HepG2 (cell line): ENCODE results near the gene SMTN. TPM values are rescaled to one million over a fixed set of nuclear protein-coding genes. Genes with fewer than 3 reads are reported as not detected.

Experiments
- ATAC-seq: fragments of 200-7000 bp; cut with Tn5 transposase; 3 replicates; pipeline ENCODE4 v1.9.1; 2020; ENCODE audit warnings: mild to moderate bottlenecking, moderate library complexity
- BruUV-seq: library from RNA; stranded (reverse); fragments of 400-500 nt; replicated peaks from 2 replicates; lab custom pipeline; 2021; lab: Mats Ljungman, UMichigan
- CTCF ChIA-PET: fragments of 300-600 bp; formaldehyde crosslinking; extraction: SDS; loops from one replicate; lab custom pipeline; 2021; ENCODE audit warnings: low total read pairs, inconsistent platforms, low intra/inter-chr PET ratio; lab: Yijun Ruan, JAX
- POLR2A ChIA-PET: fragments of 350-600 bp; sonication (Branson Sonifier 250); formaldehyde crosslinking; loops from one replicate; lab custom pipeline; 2020; ENCODE audit warnings: antibody characterized with exemption, inconsistent platforms; lab: Yijun Ruan, JAX
- DNase-seq: peaks from one replicate; pipeline ENCODE4 v3.0.0-alpha.2; 2015; ENCODE audit warnings: low spot score
- FAIRE-seq: peaks from 3 replicates; lab custom pipeline; 2011; peaks lifted over from hg19 to GRCh38; lab: Jason Lieb, UNC
- H2AFZ ChIP-seq: one replicate; pipeline ENCODE4 v1.6.1; 2011; ENCODE audit warnings: low read length, inconsistent platforms
- H3K27ac ChIP-seq: fragments of 300-600 bp; 3 replicates; pipeline ENCODE4 v1.8.0; 2011; ENCODE audit warnings: mixed run types, mild to moderate bottlenecking, mixed read lengths, low read length, inconsistent platforms; ENCODE audit not compliant: insufficient read depth; ENCODE audit errors: extremely low read length
- H3K27me3 ChIP-seq, 2 experiments: fragments of 200-600 bp in 1 of 2; 2 replicates in 1 of 2; 3 replicates in 1 of 2; pipeline versions ENCODE4 v1.6.0 to v1.8.0; 2011; ENCODE audit warnings: low read length in 2 of 2, mild to moderate bottlenecking in 2 of 2, moderate library complexity in 2 of 2, inconsistent platforms in 1 of 2; ENCODE audit not compliant: insufficient read depth in 2 of 2, control insufficient read depth in 1 of 2
- H3K36me3 ChIP-seq, 2 experiments: fragments of 200-600 bp in 1 of 2; replicated peaks in 1 of 2; 2 replicates in 1 of 2; 3 replicates in 1 of 2; pipeline versions ENCODE4 v1.5.1 to v1.8.0; 2011; ENCODE audit warnings: low read length in 2 of 2, inconsistent platforms in 1 of 2; ENCODE audit not compliant: insufficient read depth in 2 of 2, control insufficient read depth in 1 of 2
- H3K4me1 ChIP-seq: 2 replicates; pipeline ENCODE4 v1.5.1; 2012; ENCODE audit warnings: low read length, inconsistent platforms; ENCODE audit not compliant: insufficient read depth
- H3K4me2 ChIP-seq: 2 replicates; pipeline ENCODE4 v1.6.0; 2011; ENCODE audit warnings: low read depth, low read length, inconsistent platforms
- H3K4me3 ChIP-seq, 3 experiments: fragments of 200-600 bp in 1 of 3; sonication (generic), shearing (Covaris generic) in 1 of 3; replicated peaks in 1 of 3; 2 replicates each; pipeline ENCODE4 v1.5.1; 2011 to 2016; ENCODE audit warnings: low read length in 3 of 3, inconsistent platforms in 2 of 3, low read depth in 2 of 3, mild to moderate bottlenecking in 2 of 3, control low read depth in 1 of 3, mixed read lengths in 1 of 3; ENCODE audit not compliant: insufficient read depth in 1 of 3
- H3K79me2 ChIP-seq: one replicate; pipeline ENCODE4 v1.6.1; 2011; ENCODE audit warnings: low read length, inconsistent platforms; ENCODE audit not compliant: insufficient read depth
- H3K9ac ChIP-seq: 2 replicates; pipeline ENCODE4 v1.6.0; 2011; ENCODE audit warnings: mild to moderate bottlenecking, low read depth, low read length, inconsistent platforms; ENCODE audit not compliant: insufficient read depth
- H3K9me3 ChIP-seq: 2 replicates; pipeline ENCODE4 v1.5.1; 2012; ENCODE audit warnings: mild to moderate bottlenecking, low read length
- H4K20me1 ChIP-seq: 2 replicates; pipeline ENCODE4 v1.6.0; 2011; ENCODE audit warnings: inconsistent platforms, mild to moderate bottlenecking, low read length, moderate library complexity; ENCODE audit not compliant: insufficient read depth
- CEBPG ChIP-seq: IDR thresholded peaks from 2 replicates; pipeline ENCODE4 v1.6.1; 2016
- HHEX ChIP-seq: IDR thresholded peaks from 2 replicates; pipeline ENCODE4 v1.6.1; 2016; ENCODE audit warnings: control low read depth
- SIX4 ChIP-seq: sonication (generic); formaldehyde crosslinking; IDR thresholded peaks from 2 replicates; pipeline ENCODE4 v1.4.0; 2020; ENCODE audit warnings: missing genetic modification reagents
- ZNF230 ChIP-seq: sonication (generic); formaldehyde crosslinking; IDR thresholded peaks from 2 replicates; pipeline ENCODE4 v1.4.0; 2020; ENCODE audit warnings: mild to moderate bottlenecking, missing genetic modification reagents
- ZNF7 ChIP-seq: IDR thresholded peaks from 2 replicates; pipeline ENCODE4 v1.6.1; 2016; ENCODE audit warnings: missing biosample characterization, missing genetic modification reagents
- WGBS: methylation state at CpG from one replicate; pipeline ENCODE4 v1.1.6; 2017; ENCODE audit warnings: low lambda C conversion rate; 5-methylcytosine and 5-hydroxymethylcytosine counted together
- in situ Hi-C: cut with HindIII; loops from 2 replicates; pipeline ENCODE4 v1.10.0; 2017; ENCODE audit warnings: low pct_unique_long_range_greater_than_20kb; ENCODE audit not compliant: extremely low pct_ligation_motif_present
- intact Hi-C: fragments of 100-400 bp; cut with micrococcal nuclease; formaldehyde crosslinking; loops from one replicate; pipeline ENCODE4 v1.10.0; 2022; ENCODE audit not compliant: unreplicated experiment
- polyA plus RNA-seq, 8 experiments: library from polyadenylated mRNA; depleted of rRNA in 3 of 8; stranded (reverse) in 7 of 8; unstranded in 1 of 8; fragments of >200 nt; fragmentation: Illumina TruSeq in 4 of 8; extraction: Trizol in 4 of 8; gene quantifications; 2 replicates each; pipeline versions ENCODE4 v1.2.1 to v1.2.3, GENCODE V29; 2011 to 2016; ENCODE audit warnings: low read depth in 4 of 8, missing spikeins in 1 of 8, mixed read lengths in 1 of 8; ENCODE audit not compliant: insufficient read depth in 1 of 8
- total RNA-seq, 5 experiments: library from RNA; depleted of rRNA; stranded (reverse); fragments of >200 nt; fragmentation: Illumina TruSeq; extraction: Trizol; gene quantifications; 2 replicates each; pipeline ENCODE4 v1.2.3, GENCODE V29; 2016; ENCODE audit warnings: low read depth in 1 of 5
- TF ChIP-seq, protein P1 (sequence below): sonication (generic); formaldehyde crosslinking; conservative IDR thresholded peaks from 2 replicates; pipeline ENCODE4 v1.8.0; 2022; ENCODE audit warnings: mild to moderate bottlenecking, moderate library complexity, missing genetic modification reagents
- TF ChIP-seq, protein P2 (sequence below): sonication (generic); formaldehyde crosslinking; IDR thresholded peaks from 2 replicates; pipeline ENCODE4 v1.4.0; 2020; ENCODE audit warnings: missing genetic modification reagents
- TF ChIP-seq, protein P3 (sequence below): sonication (generic); formaldehyde crosslinking; IDR thresholded peaks from 2 replicates; pipeline ENCODE4 v1.4.0; 2020; ENCODE audit warnings: low read depth, mild to moderate bottlenecking, missing genetic modification reagents

Gene SMTN
- total and polyA plus RNA-seq, 2 of the 13 experiments (the other 11 are each of a cell fraction or from before 2014, with no cell fraction given), result 14.7 to 26.1 TPM

DNA sequence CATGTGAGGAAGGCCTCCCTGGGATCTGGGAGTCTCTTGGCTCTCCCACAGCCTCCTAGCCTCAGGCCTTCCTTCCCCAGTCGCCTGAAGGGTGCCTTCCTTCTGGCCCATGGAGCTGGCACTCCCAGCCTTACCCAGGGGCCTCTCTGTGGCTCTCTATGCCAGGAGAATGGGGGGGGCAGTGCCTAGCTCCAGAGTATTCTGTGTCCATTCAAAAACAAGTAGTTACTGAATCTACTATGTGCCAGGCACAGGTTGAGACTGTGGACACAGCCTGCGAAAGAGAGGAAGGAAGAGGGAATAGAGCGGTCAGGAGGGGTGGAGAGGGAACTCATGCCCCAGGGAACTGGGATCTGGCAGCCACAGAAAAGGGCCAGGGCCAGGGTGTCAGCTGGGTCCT, 61.9 kb downstream of the SMTN start (continued):
- TF ChIP-seq, protein P1, sequence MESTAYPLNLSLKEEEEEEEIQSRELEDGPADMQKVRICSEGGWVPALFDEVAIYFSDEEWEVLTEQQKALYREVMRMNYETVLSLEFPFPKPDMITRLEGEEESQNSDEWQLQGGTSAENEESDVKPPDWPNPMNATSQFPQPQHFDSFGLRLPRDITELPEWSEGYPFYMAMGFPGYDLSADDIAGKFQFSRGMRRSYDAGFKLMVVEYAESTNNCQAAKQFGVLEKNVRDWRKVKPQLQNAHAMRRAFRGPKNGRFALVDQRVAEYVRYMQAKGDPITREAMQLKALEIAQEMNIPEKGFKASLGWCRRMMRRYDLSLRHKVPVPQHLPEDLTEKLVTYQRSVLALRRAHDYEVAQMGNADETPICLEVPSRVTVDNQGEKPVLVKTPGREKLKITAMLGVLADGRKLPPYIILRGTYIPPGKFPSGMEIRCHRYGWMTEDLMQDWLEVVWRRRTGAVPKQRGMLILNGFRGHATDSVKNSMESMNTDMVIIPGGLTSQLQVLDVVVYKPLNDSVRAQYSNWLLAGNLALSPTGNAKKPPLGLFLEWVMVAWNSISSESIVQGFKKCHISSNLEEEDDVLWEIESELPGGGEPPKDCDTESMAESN (CRISPR knock-in tag), result no peak
- TF ChIP-seq SIX4 (CRISPR knock-in tag) (no peak), ZNF230 (CRISPR knock-in tag) (no peak)
- TF ChIP-seq, protein P2, sequence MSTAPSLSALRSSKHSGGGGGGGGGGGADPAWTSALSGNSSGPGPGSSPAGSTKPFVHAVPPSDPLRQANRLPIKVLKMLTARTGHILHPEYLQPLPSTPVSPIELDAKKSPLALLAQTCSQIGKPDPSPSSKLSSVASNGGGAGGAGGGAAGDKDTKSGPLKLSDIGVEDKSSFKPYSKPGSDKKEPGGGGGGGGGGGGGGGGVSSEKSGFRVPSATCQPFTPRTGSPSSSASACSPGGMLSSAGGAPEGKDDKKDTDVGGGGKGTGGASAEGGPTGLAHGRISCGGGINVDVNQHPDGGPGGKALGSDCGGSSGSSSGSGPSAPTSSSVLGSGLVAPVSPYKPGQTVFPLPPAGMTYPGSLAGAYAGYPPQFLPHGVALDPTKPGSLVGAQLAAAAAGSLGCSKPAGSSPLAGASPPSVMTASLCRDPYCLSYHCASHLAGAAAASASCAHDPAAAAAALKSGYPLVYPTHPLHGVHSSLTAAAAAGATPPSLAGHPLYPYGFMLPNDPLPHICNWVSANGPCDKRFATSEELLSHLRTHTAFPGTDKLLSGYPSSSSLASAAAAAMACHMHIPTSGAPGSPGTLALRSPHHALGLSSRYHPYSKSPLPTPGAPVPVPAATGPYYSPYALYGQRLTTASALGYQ (CRISPR knock-in tag), result no peak

DNA sequence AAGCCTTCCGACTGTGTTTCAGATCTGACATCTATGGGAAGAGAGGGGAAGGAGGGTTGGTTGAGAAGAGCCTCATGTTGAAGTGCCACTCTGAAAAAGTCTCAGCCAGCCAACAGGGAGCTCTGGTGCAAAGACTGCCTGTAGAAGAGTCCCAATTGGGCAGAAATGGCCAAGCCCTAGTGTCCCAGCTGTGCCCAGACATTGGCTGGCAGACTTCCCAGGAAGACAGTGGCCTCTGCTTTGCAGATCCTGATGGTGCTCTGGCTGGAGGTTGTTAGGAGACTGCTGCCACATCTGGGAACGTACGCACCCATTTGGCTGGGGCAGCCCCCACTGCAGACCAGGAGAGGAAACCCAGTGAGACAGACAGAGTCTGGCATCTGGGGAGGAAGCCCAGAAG, 62.4 kb downstream of the SMTN start:
- Histone ChIP-seq H4K20me1 (no peaks in the 10 kb centered on the region), H3K9me3 (no peaks in the 10 kb centered on the region), H3K9ac (no peak overlapping the region), H3K27ac (no peak overlapping the region), H3K4me1 (0 out of 2 replicates have a peak, but pooled peaks cover 1% of the 10 kb centered on the region), H2AFZ (no peak overlapping the region), H3K4me3 (no peak overlapping the region), H3K4me2 (no peak overlapping the region), H3K27me3 (peaks cover 4 to 42% of the 10 kb centered on the region in 2 experiments; a peak in 4 of 5 replicates), H3K36me3 (no peaks in the 10 kb centered on the region), H3K79me2 (no peaks in the 10 kb centered on the region)
- no TSS peak for BruUV-seq
- in situ Hi-C loops, result loop anchor here (5.0 to 10.0 kb wide), 2 partner anchors 41 to 179 kb away; partner anchors contain the start of genes MORC2 and TUG1
- no peak for DNase-seq
- ATAC-seq, result no peak
- ChIA-PET POLR2A (interaction anchor here (1.7 kb wide), 1 partner anchor 62 kb away, joined by 4 read pairs; the partner anchor contains the start of gene SMTN), CTCF (no interaction called here)
- 32% methylated on average over 3 of the region's 3 CpGs for WGBS
- intact Hi-C loops, result no loop called here
- FAIRE-seq, result no peak
- TF ChIP-seq HHEX (CRISPR knock-in tag) (no peak), ZNF7 (CRISPR knock-in tag) (no peak), CEBPG (CRISPR knock-in tag) (no peak)
- TF ChIP-seq, protein P3, sequence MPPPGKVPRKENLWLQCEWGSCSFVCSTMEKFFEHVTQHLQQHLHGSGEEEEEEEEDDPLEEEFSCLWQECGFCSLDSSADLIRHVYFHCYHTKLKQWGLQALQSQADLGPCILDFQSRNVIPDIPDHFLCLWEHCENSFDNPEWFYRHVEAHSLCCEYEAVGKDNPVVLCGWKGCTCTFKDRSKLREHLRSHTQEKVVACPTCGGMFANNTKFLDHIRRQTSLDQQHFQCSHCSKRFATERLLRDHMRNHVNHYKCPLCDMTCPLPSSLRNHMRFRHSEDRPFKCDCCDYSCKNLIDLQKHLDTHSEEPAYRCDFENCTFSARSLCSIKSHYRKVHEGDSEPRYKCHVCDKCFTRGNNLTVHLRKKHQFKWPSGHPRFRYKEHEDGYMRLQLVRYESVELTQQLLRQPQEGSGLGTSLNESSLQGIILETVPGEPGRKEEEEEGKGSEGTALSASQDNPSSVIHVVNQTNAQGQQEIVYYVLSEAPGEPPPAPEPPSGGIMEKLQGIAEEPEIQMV (CRISPR knock-in tag), result no peak
